Thoracic aorta (tissue), 2 donors: Measurements from ENCODE around the gene TAGLN. TPM values are rescaled to one million over a fixed set of nuclear protein-coding genes. Genes with fewer than 3 reads are reported as not detected.

Experiments used
- ATAC-seq: fragments of 150-250 bp; one replicate; pipeline ENCODE4 v1.8.0; 2017; ENCODE audit warnings: low read depth; ENCODE audit not compliant: insufficient number of reproducible peaks, low FRiP score
- DNase-seq: peaks from one replicate; pipeline ENCODE4 v3.0.0-alpha.2; 2020; ENCODE audit warnings: low spot score
- H3K27ac ChIP-seq, 2 donors: fragments of 200-600 bp; sonication (generic); 1 replicate in 1 of 2; 2 replicates in 1 of 2; pipeline ENCODE4 v1.5.1; 2016; ENCODE audit warnings: mild to moderate bottlenecking in 2 of 2, moderate library complexity in 2 of 2
- H3K27me3 ChIP-seq: fragments of 200-600 bp; sonication (generic); replicated peaks from 2 replicates; pipeline ENCODE4 v1.6.0; 2016; ENCODE audit warnings: mild to moderate bottlenecking; ENCODE audit not compliant: insufficient read depth
- H3K36me3 ChIP-seq: fragments of 200-600 bp; sonication (generic); one replicate; pipeline ENCODE4 v1.5.1; 2016
- H3K4me1 ChIP-seq, 2 donors: fragments of 200-600 bp; sonication (generic); 1 replicate in 1 of 2; 2 replicates in 1 of 2; pipeline versions ENCODE4 v1.5.1 to v1.6.0; 2016; ENCODE audit warnings: low read depth in 2 of 2, mild to moderate bottlenecking in 1 of 2; ENCODE audit not compliant: control insufficient read depth in 1 of 2
- H3K4me3 ChIP-seq: fragments of 200-600 bp; sonication (generic); 2 replicates; pipeline ENCODE4 v1.5.1; 2016; ENCODE audit warnings: mild to moderate bottlenecking
- H3K9me3 ChIP-seq: fragments of 200-600 bp; sonication (generic); 2 replicates; pipeline ENCODE4 v1.5.1; 2016
- total RNA-seq, 2 donors: library from RNA; depleted of rRNA; stranded (reverse); fragments of >200 nt; gene quantifications; one replicate each; pipeline versions ENCODE4 v1.1.0 to v1.2.3, GENCODE V29; 2016
- TF ChIP-seq, protein P1 (sequence below): fragments of 200-600 bp; sonication (generic); IDR thresholded peaks from one replicate; pipeline ENCODE4 v1.5.1; 2019; ENCODE audit warnings: antibody characterized with exemption

TAGLN gene
- total RNA-seq, 2 donors from 2014 or later: 6,975 to 13,974 TPM

DNA sequence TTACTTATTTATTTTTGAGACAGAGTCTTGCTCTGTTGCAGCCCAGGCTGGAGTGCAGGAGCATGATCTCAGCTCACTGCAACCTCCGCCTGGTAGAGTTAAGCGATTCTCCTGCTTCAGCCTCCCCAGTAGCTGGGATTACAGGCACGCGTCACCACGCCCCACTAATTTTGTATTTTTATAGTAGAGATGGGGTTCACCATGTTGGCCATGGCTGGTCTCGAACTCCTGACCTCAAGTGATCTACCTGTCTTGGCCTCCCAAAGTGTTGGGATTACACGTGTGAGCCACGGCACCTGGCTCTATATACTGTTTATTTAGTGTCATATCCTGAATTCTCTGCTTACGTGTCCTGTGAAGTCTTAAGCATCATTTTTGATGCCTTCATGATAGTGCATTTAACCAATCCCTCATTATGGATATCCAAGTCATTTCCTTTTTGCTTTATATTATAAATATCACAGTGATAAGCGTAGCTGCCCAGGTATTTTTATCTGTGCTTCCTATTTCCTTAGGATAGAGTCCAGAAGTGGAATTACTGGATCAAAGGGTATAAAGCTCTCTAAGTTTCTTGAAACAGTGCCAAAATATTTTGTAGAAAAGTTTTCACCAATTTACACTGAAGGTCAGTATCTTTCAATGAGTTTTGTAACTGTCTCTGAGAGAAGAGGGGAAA is 21.5 kb upstream of the TAGLN start:
- no peaks in the 10 kb centered on the region for H3K27me3 ChIP-seq
- H3K4me3 ChIP-seq: peak overlapping the region; percentile 95
- TF ChIP-seq, protein P1, sequence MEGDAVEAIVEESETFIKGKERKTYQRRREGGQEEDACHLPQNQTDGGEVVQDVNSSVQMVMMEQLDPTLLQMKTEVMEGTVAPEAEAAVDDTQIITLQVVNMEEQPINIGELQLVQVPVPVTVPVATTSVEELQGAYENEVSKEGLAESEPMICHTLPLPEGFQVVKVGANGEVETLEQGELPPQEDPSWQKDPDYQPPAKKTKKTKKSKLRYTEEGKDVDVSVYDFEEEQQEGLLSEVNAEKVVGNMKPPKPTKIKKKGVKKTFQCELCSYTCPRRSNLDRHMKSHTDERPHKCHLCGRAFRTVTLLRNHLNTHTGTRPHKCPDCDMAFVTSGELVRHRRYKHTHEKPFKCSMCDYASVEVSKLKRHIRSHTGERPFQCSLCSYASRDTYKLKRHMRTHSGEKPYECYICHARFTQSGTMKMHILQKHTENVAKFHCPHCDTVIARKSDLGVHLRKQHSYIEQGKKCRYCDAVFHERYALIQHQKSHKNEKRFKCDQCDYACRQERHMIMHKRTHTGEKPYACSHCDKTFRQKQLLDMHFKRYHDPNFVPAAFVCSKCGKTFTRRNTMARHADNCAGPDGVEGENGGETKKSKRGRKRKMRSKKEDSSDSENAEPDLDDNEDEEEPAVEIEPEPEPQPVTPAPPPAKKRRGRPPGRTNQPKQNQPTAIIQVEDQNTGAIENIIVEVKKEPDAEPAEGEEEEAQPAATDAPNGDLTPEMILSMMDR: no peak
- H3K9me3 ChIP-seq: no peaks in the 10 kb centered on the region
- ATAC-seq: no peak
- DNase-seq: no peak
- H3K27ac ChIP-seq: peak overlapping the region in 1 of 2 donors; percentile 7
- peaks cover 11% of the 10 kb centered on the region for H3K36me3 ChIP-seq
- H3K4me1 ChIP-seq: peaks cover 23 to 37% of the 10 kb centered on the region in 2 donors

DNA sequence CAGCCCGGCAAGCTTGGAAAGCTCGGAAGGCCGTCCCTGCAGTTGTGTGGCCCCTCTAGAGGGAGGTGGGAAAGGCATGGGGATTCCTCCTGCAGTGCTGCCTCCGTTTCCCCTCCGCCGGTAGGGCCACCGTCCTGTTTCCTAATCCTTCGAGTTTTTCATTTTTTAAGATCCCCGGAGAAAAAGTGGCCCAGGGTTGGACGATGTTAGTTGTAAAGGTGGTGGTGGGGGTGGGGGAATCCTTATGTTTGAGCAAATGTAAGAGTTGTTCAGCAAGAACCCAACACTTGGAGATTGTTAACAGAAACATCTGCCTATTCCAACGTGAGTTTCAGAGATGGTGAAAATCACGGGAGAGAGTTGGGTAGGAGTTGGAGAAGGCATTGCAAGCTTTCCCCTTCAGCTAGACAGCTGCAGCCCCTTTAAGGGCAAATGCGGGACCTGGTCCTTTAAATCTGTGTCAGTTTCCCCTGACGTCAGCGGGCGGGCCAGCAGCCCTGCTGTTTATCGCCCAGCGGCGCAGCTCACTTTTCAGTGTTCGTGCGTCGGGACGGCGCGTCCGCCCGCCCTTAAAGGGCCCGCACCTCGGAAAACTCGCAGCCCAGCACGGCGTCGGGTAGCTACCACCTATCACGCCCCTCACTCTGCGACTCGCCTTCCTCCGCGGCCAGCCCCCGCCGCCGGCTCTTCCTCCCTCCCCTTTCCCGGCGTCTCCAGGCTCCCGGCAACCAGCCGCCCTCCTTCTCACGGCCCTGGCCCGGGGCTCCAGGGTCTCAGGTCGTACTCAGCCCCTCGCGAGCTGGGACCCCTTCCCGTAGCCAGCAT is 20.7 kb upstream of the TAGLN start, which contains the start of gene SIDT2:
TSS of gene SIDT2 (plus strand) at position 534 of the 825 bp plus-strand sequence. CDS start 521 bp downstream, outside the sequence.
- DNase-seq: peak; percentile 82
- Histone ChIP-seq H3K9me3 (no peaks in the 10 kb centered on the region), H3K4me3 (peak within 1 kb of the TSS; percentile 95), H3K4me1 (peaks cover 23 to 37% of the 10 kb centered on the region in 2 donors), H3K36me3 (peaks cover 13% of the 10 kb centered on the region), H3K27me3 (no peaks in the 10 kb centered on the region), H3K27ac (peak within 1 kb of the TSS; percentile 95 to 96)
- ATAC-seq: peak; percentile 67
- TF ChIP-seq, protein P1: no peak

DNA sequence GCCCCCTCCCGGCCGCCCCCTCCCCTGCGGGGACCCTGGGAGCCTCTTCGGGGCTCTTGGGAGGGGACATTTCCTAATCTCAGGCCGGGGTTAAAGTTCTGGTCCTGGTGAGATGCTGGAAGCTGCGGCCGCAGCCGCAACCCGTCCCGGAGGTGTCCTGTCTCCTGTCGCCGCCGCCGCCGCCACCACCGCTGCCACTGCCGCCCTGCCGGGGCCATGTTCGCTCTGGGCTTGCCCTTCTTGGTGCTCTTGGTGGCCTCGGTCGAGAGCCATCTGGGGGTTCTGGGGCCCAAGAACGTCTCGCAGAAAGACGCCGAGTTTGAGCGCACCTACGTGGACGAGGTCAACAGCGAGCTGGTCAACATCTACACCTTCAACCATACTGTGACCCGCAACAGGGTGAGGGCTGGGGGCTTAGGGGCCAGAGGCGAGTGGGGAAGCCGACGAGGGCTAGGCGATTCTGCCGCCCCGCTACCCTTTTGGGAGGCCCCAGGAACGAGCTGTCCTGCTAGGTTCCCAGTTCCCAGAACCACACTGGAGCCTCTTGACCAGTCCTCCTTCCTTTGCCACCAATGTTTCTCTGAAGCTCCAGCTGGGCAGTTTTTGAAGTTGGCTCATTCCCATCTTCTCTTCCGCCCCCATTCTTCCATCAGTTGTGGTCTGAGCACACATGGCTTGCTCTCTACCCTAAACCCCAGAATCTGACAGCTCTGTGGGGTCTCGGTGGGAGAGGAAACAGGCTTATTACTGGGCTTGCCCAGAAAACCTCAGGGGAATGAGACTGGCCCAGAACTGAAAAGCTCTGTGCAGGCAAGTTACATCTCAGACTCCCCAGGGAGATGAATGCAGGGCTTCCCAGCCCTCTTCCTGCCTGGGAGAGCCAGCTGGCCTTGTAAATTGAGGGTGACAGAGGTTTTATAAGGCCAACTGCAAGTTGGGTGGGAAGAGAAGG is 19.8 kb upstream of the TAGLN start:
- no peaks in the 10 kb centered on the region for H3K9me3 ChIP-seq
- peak; percentile 3 for ATAC-seq
- peaks cover 23 to 37% of the 10 kb centered on the region in 2 donors for H3K4me1 ChIP-seq
- TF ChIP-seq, protein P1: no peak
- peak overlapping the region; percentile 95 to 96 for H3K27ac ChIP-seq
- H3K36me3 ChIP-seq: peaks cover 13% of the 10 kb centered on the region
- H3K4me3 ChIP-seq: peak overlapping the region; percentile 95
- H3K27me3 ChIP-seq: no peaks in the 10 kb centered on the region
- no peak for DNase-seq

DNA sequence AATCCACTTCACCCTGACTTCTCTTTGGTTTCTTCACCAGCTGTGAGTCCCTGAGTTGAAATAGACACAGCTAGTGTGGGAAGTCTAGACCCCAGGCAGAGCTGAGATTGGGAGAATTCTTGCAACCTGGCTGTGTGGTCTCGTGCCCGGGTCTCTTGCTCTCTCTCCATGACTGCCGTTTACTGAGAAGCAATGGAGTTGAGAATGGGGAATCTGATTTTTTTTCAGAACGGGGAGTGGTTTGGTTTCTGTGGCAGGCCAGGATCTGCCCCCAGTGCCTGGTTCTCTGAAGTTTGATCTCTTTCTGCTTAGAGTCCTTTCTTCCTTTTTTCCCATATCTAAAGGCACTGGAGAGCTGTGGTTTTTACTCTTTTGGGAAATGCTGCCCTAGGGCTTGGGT is 19.1 kb upstream of the TAGLN start:
- Histone ChIP-seq H3K9me3 (no peaks in the 10 kb centered on the region), H3K27ac (peak overlapping the region; percentile 95 to 96), H3K4me3 (peak overlapping the region; percentile 95), H3K4me1 (peaks cover 23 to 37% of the 10 kb centered on the region in 2 donors), H3K27me3 (no peaks in the 10 kb centered on the region), H3K36me3 (peaks cover 13% of the 10 kb centered on the region)
- DNase-seq (no peak), ATAC-seq (no peak)
- TF ChIP-seq, protein P1: no peak
